Loucy (cell line): Measurements from ENCODE around the gene DNAJC22.

Experiments
- H2AFZ ChIP-seq: fragments of 200-600 bp; sonication (generic); 2 replicates; pipeline ENCODE4 v1.6.0; 2016; ENCODE audit warnings: antibody characterized with exemption, mild to moderate bottlenecking, low read length, moderate library complexity
- H3F3A ChIP-seq: fragments of 200-600 bp; 2 replicates; pipeline ENCODE4 v1.6.0; 2016; ENCODE audit warnings: antibody characterized with exemption, low read depth, mild to moderate bottlenecking
- H3K27me3 ChIP-seq: fragments of 200-600 bp; sonication (generic); 2 replicates; pipeline ENCODE4 v1.6.1; 2014; ENCODE audit warnings: low read length, mild to moderate bottlenecking; ENCODE audit not compliant: insufficient read depth, poor library complexity, severe bottlenecking
- H3K36me3 ChIP-seq: fragments of 200-600 bp; sonication (generic); 2 replicates; pipeline ENCODE4 v1.6.1; 2016; ENCODE audit warnings: low read length; ENCODE audit not compliant: insufficient read depth
- H3K4me1 ChIP-seq: fragments of 200-600 bp; sonication (generic); 2 replicates; pipeline ENCODE4 v1.5.1; 2014; ENCODE audit warnings: low read length, mild to moderate bottlenecking; ENCODE audit not compliant: insufficient read depth, poor library complexity, severe bottlenecking
- H3K4me2 ChIP-seq: fragments of 200-600 bp; sonication (generic); 2 replicates; pipeline ENCODE4 v1.6.0; 2014; ENCODE audit warnings: antibody characterized with exemption, low read length, low read depth, mild to moderate bottlenecking; ENCODE audit not compliant: poor library complexity, severe bottlenecking
- H3K4me3 ChIP-seq: fragments of 200-600 bp; sonication (generic); 2 replicates; pipeline ENCODE4 v1.5.1; 2014; ENCODE audit warnings: low read length, mild to moderate bottlenecking, mixed read lengths; ENCODE audit not compliant: poor library complexity, severe bottlenecking
- H3K79me2 ChIP-seq: fragments of 200-600 bp; sonication (generic); 2 replicates; pipeline ENCODE4 v1.6.1; 2014; ENCODE audit warnings: low read length; ENCODE audit not compliant: insufficient read depth
- H3K9ac ChIP-seq: fragments of 200-600 bp; sonication (generic); 2 replicates; pipeline ENCODE4 v1.6.0; 2014; ENCODE audit warnings: mild to moderate bottlenecking, low read depth, low read length, moderate library complexity; ENCODE audit not compliant: poor library complexity, severe bottlenecking
- H3K9me2 ChIP-seq: fragments of 200-600 bp; sonication (generic); replicated peaks from 2 replicates; pipeline ENCODE4 v1.6.1; 2016; ENCODE audit warnings: low read depth, low read length, mixed read lengths
- H3K9me3 ChIP-seq: fragments of 200-600 bp; sonication (generic); 2 replicates; pipeline ENCODE4 v1.6.1; 2014; ENCODE audit warnings: mild to moderate bottlenecking, antibody characterized with exemption, low read length, low read depth; ENCODE audit not compliant: insufficient read depth
- H4K20me1 ChIP-seq: fragments of 200-600 bp; sonication (generic); 2 replicates; pipeline ENCODE4 v1.6.0; 2014; ENCODE audit warnings: antibody characterized with exemption, low read length, mild to moderate bottlenecking; ENCODE audit not compliant: insufficient read depth, poor library complexity, severe bottlenecking
- EZH2phosphoT487 ChIP-seq: fragments of 200-600 bp; IDR thresholded peaks from 2 replicates; pipeline ENCODE4 v1.6.1; 2018; ENCODE audit warnings: antibody characterized with exemption, mild to moderate bottlenecking, moderate library complexity, borderline replicate concordance
- TF ChIP-seq, protein P1 (sequence below): fragments of 200-600 bp; sonication (generic); conservative IDR thresholded peaks from 2 replicates; pipeline ENCODE4 v1.5.1; 2014; ENCODE audit warnings: mild to moderate bottlenecking, antibody characterized with exemption, low read length

DNAJC22 gene

DNA sequence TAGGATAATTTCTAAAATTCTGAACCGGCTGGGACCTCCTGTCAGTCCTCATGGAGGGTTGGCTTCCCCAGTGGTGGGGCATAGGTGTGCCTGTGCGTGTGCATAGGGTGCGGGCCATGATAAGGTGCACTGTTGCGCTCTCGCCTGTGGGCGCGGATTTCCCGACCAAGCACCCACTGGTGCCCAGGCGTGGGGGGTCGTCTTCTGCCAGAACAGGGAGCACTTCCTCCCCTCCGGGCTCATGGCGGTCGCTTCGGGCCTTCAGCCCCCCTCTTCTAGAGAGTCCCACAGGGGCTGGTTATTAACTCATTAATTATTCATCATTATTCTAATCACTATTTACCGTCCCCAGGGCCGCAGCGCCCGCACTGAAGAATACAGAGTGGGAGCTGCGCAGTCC, 12.5 kb upstream of the DNAJC22 start:
- Histone ChIP-seq H3K4me3 (no peak overlapping the region), H3K4me1 (peaks cover 14% of the 10 kb centered on the region), H3K36me3 (peaks cover 19% of the 10 kb centered on the region; the same call in 1 of the 2 replicates), H3K9me2 (no peaks in the 10 kb centered on the region), H3K9ac (no peak overlapping the region), H3K4me2 (no peak overlapping the region), H3K9me3 (no peaks in the 10 kb centered on the region), H3K79me2 (no peaks in the 10 kb centered on the region), H4K20me1 (no peaks in the 10 kb centered on the region), H3K27me3 (no peaks in the 10 kb centered on the region), H2AFZ (no peak overlapping the region), H3F3A (no peaks in the 10 kb centered on the region)
- TF ChIP-seq, protein P1, sequence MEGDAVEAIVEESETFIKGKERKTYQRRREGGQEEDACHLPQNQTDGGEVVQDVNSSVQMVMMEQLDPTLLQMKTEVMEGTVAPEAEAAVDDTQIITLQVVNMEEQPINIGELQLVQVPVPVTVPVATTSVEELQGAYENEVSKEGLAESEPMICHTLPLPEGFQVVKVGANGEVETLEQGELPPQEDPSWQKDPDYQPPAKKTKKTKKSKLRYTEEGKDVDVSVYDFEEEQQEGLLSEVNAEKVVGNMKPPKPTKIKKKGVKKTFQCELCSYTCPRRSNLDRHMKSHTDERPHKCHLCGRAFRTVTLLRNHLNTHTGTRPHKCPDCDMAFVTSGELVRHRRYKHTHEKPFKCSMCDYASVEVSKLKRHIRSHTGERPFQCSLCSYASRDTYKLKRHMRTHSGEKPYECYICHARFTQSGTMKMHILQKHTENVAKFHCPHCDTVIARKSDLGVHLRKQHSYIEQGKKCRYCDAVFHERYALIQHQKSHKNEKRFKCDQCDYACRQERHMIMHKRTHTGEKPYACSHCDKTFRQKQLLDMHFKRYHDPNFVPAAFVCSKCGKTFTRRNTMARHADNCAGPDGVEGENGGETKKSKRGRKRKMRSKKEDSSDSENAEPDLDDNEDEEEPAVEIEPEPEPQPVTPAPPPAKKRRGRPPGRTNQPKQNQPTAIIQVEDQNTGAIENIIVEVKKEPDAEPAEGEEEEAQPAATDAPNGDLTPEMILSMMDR = no peak
- no peak for TF ChIP-seq EZH2phosphoT487

DNA sequence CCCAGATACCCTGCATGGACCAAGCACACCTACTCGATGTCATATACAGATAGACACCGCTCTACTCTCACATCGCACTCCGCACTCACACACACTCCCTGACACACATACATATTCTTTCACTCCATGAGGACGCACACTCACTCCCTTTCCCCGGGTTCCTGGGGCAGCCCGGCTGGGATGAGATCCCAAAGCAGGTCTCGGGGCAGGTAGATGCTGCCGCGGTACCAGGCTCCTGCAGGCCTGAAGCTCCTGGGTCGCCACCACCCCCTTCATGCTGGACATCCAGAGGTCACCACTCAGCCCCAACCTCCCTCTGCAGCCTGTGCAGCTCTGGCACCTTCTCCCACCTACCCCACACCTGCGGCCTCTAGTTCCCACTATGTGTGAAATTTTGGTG, 12.0 kb upstream of the DNAJC22 start:
- Histone ChIP-seq H3K9ac (no peak overlapping the region), H2AFZ (no peak overlapping the region), H3K4me3 (no peak overlapping the region), H3K9me3 (no peaks in the 10 kb centered on the region), H4K20me1 (no peaks in the 10 kb centered on the region), H3K9me2 (no peaks in the 10 kb centered on the region), H3F3A (no peaks in the 10 kb centered on the region), H3K79me2 (no peaks in the 10 kb centered on the region), H3K4me1 (peaks cover 14% of the 10 kb centered on the region), H3K4me2 (no peak overlapping the region), H3K27me3 (no peaks in the 10 kb centered on the region), H3K36me3 (peaks cover 14% of the 10 kb centered on the region; the same call in 1 of the 2 replicates)
- TF ChIP-seq EZH2phosphoT487 = no peak
- TF ChIP-seq, protein P1 = no peak

DNA sequence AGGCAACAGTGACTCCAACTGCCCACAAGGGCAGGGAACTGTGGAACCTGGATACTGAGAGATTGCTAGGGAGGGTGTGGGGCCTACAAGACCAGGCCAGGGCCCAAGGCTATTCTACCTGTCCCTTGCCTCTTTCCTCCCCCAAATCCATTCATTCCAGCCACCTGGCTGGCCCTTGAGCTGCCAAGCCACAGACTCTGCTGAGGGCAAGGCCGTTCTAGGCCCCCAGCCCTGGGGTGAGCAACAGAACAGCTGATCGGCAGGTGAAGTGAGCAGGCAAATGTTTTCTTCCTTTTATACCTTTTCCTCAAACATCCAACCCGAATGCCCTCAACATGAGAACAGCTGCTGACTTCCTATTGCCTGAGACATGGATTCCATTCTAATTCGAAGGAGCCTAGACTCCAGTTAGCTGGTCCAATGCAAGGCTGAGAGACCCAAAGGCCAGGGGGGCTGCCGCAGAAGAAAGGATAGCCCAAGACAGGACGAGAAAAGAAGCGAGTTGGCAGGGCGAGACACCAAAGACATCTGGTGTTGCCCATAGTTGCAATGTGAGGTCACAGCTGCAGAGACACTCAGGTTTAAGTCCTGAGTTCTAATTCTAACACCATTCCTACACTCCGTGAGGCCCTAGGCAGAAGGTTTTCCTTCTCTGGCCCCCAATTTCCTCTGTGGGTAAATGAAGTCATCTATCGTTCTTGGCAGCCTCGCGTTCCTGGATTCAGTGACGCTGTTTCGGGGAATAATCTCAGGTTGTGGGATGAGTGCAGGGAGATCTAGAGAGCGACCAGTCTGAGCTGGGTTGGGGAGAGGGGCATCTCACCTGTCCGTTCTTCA, 11.4 kb upstream of the DNAJC22 start:
- Histone ChIP-seq H3K9me3 (no peaks in the 10 kb centered on the region), H3K27me3 (no peaks in the 10 kb centered on the region), H3K36me3 (peaks cover 8% of the 10 kb centered on the region; the same call in 1 of the 2 replicates), H3K9me2 (no peaks in the 10 kb centered on the region), H3K4me3 (no peak overlapping the region), H3K9ac (no peak overlapping the region), H2AFZ (no peak overlapping the region), H3K79me2 (no peaks in the 10 kb centered on the region), H4K20me1 (no peaks in the 10 kb centered on the region), H3F3A (no peaks in the 10 kb centered on the region), H3K4me1 (peaks cover 14% of the 10 kb centered on the region), H3K4me2 (no peak overlapping the region)
- no peak for TF ChIP-seq EZH2phosphoT487
- TF ChIP-seq, protein P1 = no peak
